Activated T-helper 1 cell treated with anti-CD3 and anti-CD28 coated beads, Interleukin-12 subunit alpha, Interleukin-12 subunit beta, Interleukin-2, Interleukin-4 antibody, amounts not matched to agents 30 ng/mL and 10 ng/mL and 1 ng/mL, durations not matched to agents 14 hours and 24 hours and 36 hours (primary cell): Measurements from ENCODE around the gene PRR9. TPM values are rescaled to one million over a fixed set of nuclear protein-coding genes. Genes with fewer than 3 reads are reported as not detected.
A peak's percentile ranks its signal among the peaks of the same experiment; 100 is the strongest.
"Not testable (repeated sequence)": the region's sequence is repeated elsewhere in the genome, so short reads cannot be mapped to it uniquely, and the experiment has no call there.

Experiments
- DNase-seq: peaks from one replicate; pipeline ENCODE4 v3.0.0; 2021; ENCODE audit warnings: low spot score
- H3K27ac Mint-ChIP-seq: one replicate; pipeline ENCODE4 v1.8.0; 2021; ENCODE audit warnings: mild to moderate bottlenecking, mixed read lengths
- H3K27me3 Mint-ChIP-seq: one replicate; pipeline ENCODE4 v1.8.0; 2022; ENCODE audit warnings: mild to moderate bottlenecking, moderate library complexity, mixed read lengths; ENCODE audit not compliant: insufficient read depth
- H3K36me3 Mint-ChIP-seq: one replicate; pipeline ENCODE4 v1.8.0; 2021; ENCODE audit warnings: low read depth, mixed read lengths
- H3K4me1 Mint-ChIP-seq: one replicate; pipeline ENCODE4 v1.8.0; 2021; ENCODE audit warnings: low read depth, mixed read lengths
- H3K4me3 Mint-ChIP-seq: one replicate; pipeline ENCODE4 v1.8.0; 2021; ENCODE audit warnings: mild to moderate bottlenecking, moderate library complexity, mixed read lengths
- H3K9me3 Mint-ChIP-seq: one replicate; pipeline ENCODE4 v1.8.0; 2021; ENCODE audit warnings: mixed read lengths
- intact Hi-C: fragments of 100-400 bp; cut with micrococcal nuclease; formaldehyde crosslinking; loops from one replicate; pipeline ENCODE4 v1.15.1; 2024
- total RNA-seq: library from RNA; stranded (reverse); gene quantifications from 2 replicates; pipeline ENCODE4 v1.2.3, GENCODE V29; 2022

PRR9 gene
- total RNA-seq, 1 donor from 2014 or later = not detected

- Mint-ChIP-seq H3K36me3 (no peaks in the 10 kb centered on the region), H3K27ac (no peak overlapping the region), H3K27me3 (peaks cover 17% of the 10 kb centered on the region), H3K4me3 (no peak overlapping the region), H3K9me3 (no peaks in the 10 kb centered on the region), H3K4me1 (peaks cover 4% of the 10 kb centered on the region)
- no peak for DNase-seq
- intact Hi-C loops = no loop called here
These were observed 5.2 kb upstream of the PRR9 start for GRCh38 chr1:153212201-153212600.

GRCh38 chr1:153213519-153213918 is 3.9 kb upstream of the PRR9 start:
- Mint-ChIP-seq H3K9me3 (no peaks in the 10 kb centered on the region), H3K27ac (no peak overlapping the region), H3K4me3 (no peak overlapping the region)

GRCh38 chr1:153217744-153218416 is 496 bp downstream of the PRR9 start:
- H3K4me3 Mint-ChIP-seq = no peak overlapping the region
- intact Hi-C loops = no loop called here

More at GRCh38 chr1:153213519-153213918, 3.9 kb upstream of the PRR9 start:
- no peak for DNase-seq
- Mint-ChIP-seq H3K27me3 (peaks cover 15% of the 10 kb centered on the region), H3K4me1 (peaks cover 4% of the 10 kb centered on the region), H3K36me3 (no peaks in the 10 kb centered on the region)
- intact Hi-C loops = no loop called here

GRCh38 chr1:153220606-153221303 is 3.4 kb downstream of the PRR9 start:
- intact Hi-C loops = no loop called here
- no peak overlapping the region for H3K4me3 Mint-ChIP-seq
- DNase-seq = no peak
- H3K27me3 Mint-ChIP-seq = peaks cover 9% of the 10 kb centered on the region
- no peak overlapping the region for H3K27ac Mint-ChIP-seq
- no peaks in the 10 kb centered on the region for H3K36me3 Mint-ChIP-seq
- no peaks in the 10 kb centered on the region for H3K9me3 Mint-ChIP-seq
- H3K4me1 Mint-ChIP-seq = peaks cover 14% of the 10 kb centered on the region

More at GRCh38 chr1:153217744-153218416, 496 bp downstream of the PRR9 start:
- no peaks in the 10 kb centered on the region for H3K9me3 Mint-ChIP-seq
- DNase-seq = no peak
- peaks cover 8% of the 10 kb centered on the region for H3K27me3 Mint-ChIP-seq
- no peaks in the 10 kb centered on the region for H3K36me3 Mint-ChIP-seq
- peaks cover 5% of the 10 kb centered on the region for H3K4me1 Mint-ChIP-seq
- H3K27ac Mint-ChIP-seq = no peak overlapping the region

GRCh38 chr1:153223040-153223891 is 5.9 kb downstream of the PRR9 start:
- intact Hi-C loops = loop anchor here (1.0 kb wide), 2 partner anchors 354 to 569 kb away; no protein-coding TSS in a partner anchor
- H3K27me3 Mint-ChIP-seq = not testable (repeated sequence)

GRCh38 chr1:153227810-153228209 is 10.4 kb downstream of the PRR9 start:
- Mint-ChIP-seq H3K27ac (no peak overlapping the region), H3K9me3 (no peaks in the 10 kb centered on the region), H3K36me3 (no peaks in the 10 kb centered on the region), H3K4me3 (no peak overlapping the region), H3K27me3 (peaks cover 13% of the 10 kb centered on the region), H3K4me1 (peaks cover 9% of the 10 kb centered on the region)
- intact Hi-C loops = no loop called here
- no peak for DNase-seq

More at GRCh38 chr1:153223040-153223891, 5.9 kb downstream of the PRR9 start:
- not testable (repeated sequence) for H3K36me3 Mint-ChIP-seq, H3K4me1 Mint-ChIP-seq, H3K9me3 Mint-ChIP-seq, H3K27ac Mint-ChIP-seq, H3K4me3 Mint-ChIP-seq
- DNase-seq = peak; percentile 28

- intact Hi-C loops = no loop called here
- Mint-ChIP-seq H3K4me3 (no peak overlapping the region), H3K27me3 (peaks cover 11% of the 10 kb centered on the region), H3K9me3 (no peaks in the 10 kb centered on the region), H3K4me1 (peaks cover 3% of the 10 kb centered on the region), H3K27ac (no peak overlapping the region), H3K36me3 (no peaks in the 10 kb centered on the region)
- no peak for DNase-seq
These were observed 11.1 kb downstream of the PRR9 start for GRCh38 chr1:153228491-153228890.

GRCh38 chr1:153229076-153229829 is 11.9 kb downstream of the PRR9 start:
- intact Hi-C loops, H3K4me3 Mint-ChIP-seq, H3K36me3 Mint-ChIP-seq, H3K9me3 Mint-ChIP-seq, H3K4me1 Mint-ChIP-seq, H3K27ac Mint-ChIP-seq, DNase-seq: not testable (repeated sequence)
- peaks cover 11% of the 10 kb centered on the region for H3K27me3 Mint-ChIP-seq

- DNase-seq = no peak
- Mint-ChIP-seq H3K27me3 (peaks cover 11% of the 10 kb centered on the region), H3K9me3 (no peaks in the 10 kb centered on the region), H3K36me3 (no peaks in the 10 kb centered on the region), H3K4me1 (no peaks in the 10 kb centered on the region), H3K27ac (no peak overlapping the region), H3K4me3 (no peak overlapping the region)
- intact Hi-C loops = no loop called here
These were observed 14.0 kb downstream of the PRR9 start for GRCh38 chr1:153231363-153231762.

GRCh38 chr1:153231785-153232184 is 14.4 kb downstream of the PRR9 start:
- H3K27me3 Mint-ChIP-seq = peaks cover 11% of the 10 kb centered on the region
- intact Hi-C loops = no loop called here

GRCh38 chr1:153232553-153232952 is 15.2 kb downstream of the PRR9 start:
- intact Hi-C loops = no loop called here
- H3K27ac Mint-ChIP-seq = no peak overlapping the region
- no peak for DNase-seq
- no peaks in the 10 kb centered on the region for H3K36me3 Mint-ChIP-seq
- no peaks in the 10 kb centered on the region for H3K4me1 Mint-ChIP-seq
- peaks cover 14% of the 10 kb centered on the region for H3K27me3 Mint-ChIP-seq
- no peaks in the 10 kb centered on the region for H3K9me3 Mint-ChIP-seq
- H3K4me3 Mint-ChIP-seq = no peak overlapping the region

More at GRCh38 chr1:153231785-153232184, 14.4 kb downstream of the PRR9 start:
- Mint-ChIP-seq H3K4me3 (no peak overlapping the region), H3K27ac (no peak overlapping the region), H3K9me3 (no peaks in the 10 kb centered on the region), H3K36me3 (no peaks in the 10 kb centered on the region), H3K4me1 (no peaks in the 10 kb centered on the region)
- no peak for DNase-seq

- H3K36me3 Mint-ChIP-seq = no peaks in the 10 kb centered on the region
- no peak for DNase-seq
- H3K9me3 Mint-ChIP-seq = no peaks in the 10 kb centered on the region
- H3K27ac Mint-ChIP-seq = no peak overlapping the region
- H3K4me3 Mint-ChIP-seq = no peak overlapping the region
- intact Hi-C loops = no loop called here
- H3K4me1 Mint-ChIP-seq = no peaks in the 10 kb centered on the region
- peaks cover 14% of the 10 kb centered on the region for H3K27me3 Mint-ChIP-seq
These were observed 16.1 kb downstream of the PRR9 start for GRCh38 chr1:153233448-153233847.
